Lung (tissue), 12 donors: ENCODE measurements around the gene ITGB1. TPM values are rescaled to one million over a fixed set of nuclear protein-coding genes. Genes with fewer than 3 reads are reported as not detected.

Experiments
- ATAC-seq: fragments of 200-7000 bp; cut with Tn5 transposase; one replicate; pipeline ENCODE4 v1.9.1; 2020; ENCODE audit warnings: moderate number of reproducible peaks; ENCODE audit not compliant: insufficient read depth, low FRiP score
- DNase-seq, 3 donors: peaks; one replicate each; pipeline ENCODE4 v3.0.0-alpha.2; 2013 to 2017
- H3K27ac ChIP-seq, 2 donors: one replicate each; pipeline ENCODE4 v1.5.1; 2013; ENCODE audit warnings: mild to moderate bottlenecking in 2 of 2, moderate library complexity in 2 of 2, control low read depth in 1 of 2, inconsistent platforms in 1 of 2, low read depth in 1 of 2, low read length in 1 of 2
- H3K27me3 ChIP-seq, 3 donors: one replicate each; pipeline ENCODE4 v1.5.1; 2013; ENCODE audit warnings: low read length in 2 of 3; ENCODE audit not compliant: control insufficient read depth in 3 of 3, insufficient read depth in 3 of 3
- H3K36me3 ChIP-seq, 4 donors: one replicate each; pipeline ENCODE4 v1.5.1; 2013; ENCODE audit warnings: low read length in 4 of 4, mild to moderate bottlenecking in 1 of 4, moderate library complexity in 1 of 4; ENCODE audit not compliant: control insufficient read depth in 4 of 4, insufficient read depth in 4 of 4
- H3K4me1 ChIP-seq, 5 donors: one replicate each; pipeline ENCODE4 v1.5.1; 2013; ENCODE audit warnings: low read length in 5 of 5, mild to moderate bottlenecking in 2 of 5, moderate library complexity in 1 of 5; ENCODE audit not compliant: control insufficient read depth in 5 of 5, insufficient read depth in 5 of 5
- H3K4me3 ChIP-seq: one replicate; pipeline ENCODE4 v1.5.1; 2013; ENCODE audit warnings: mild to moderate bottlenecking, control low read depth, moderate library complexity
- H3K9ac ChIP-seq, 2 donors: one replicate each; pipeline ENCODE4 v1.5.1; 2013; ENCODE audit warnings: low read length in 2 of 2, control low read depth in 1 of 2; ENCODE audit not compliant: insufficient read depth in 1 of 2
- H3K9me3 ChIP-seq, 4 donors: one replicate each; pipeline ENCODE4 v1.5.1; 2013; ENCODE audit warnings: low read length in 3 of 4, mild to moderate bottlenecking in 1 of 4, moderate library complexity in 1 of 4; ENCODE audit not compliant: control insufficient read depth in 4 of 4, insufficient read depth in 3 of 4
- CTCF ChIP-seq: IDR thresholded peaks from 2 replicates; pipeline ENCODE4 v1.5.1; 2012; ENCODE audit warnings: mild to moderate bottlenecking; ENCODE audit errors: control extremely low read depth, extremely low read depth
- WGBS, 2 donors: extraction: QIAGEN DNeasy Blood & Tissue Kit; methylation state at CpG; one replicate each; pipeline ENCODE4 v1.1.7; 2013; 5-methylcytosine and 5-hydroxymethylcytosine counted together
- polyA plus RNA-seq, 2 donors: library from polyadenylated mRNA; stranded (reverse); fragments of 200-250 nt; gene quantifications; one replicate each; pipeline ENCODE4 v1.2.1, GENCODE V29; 2013
- total RNA-seq, 2 donors: library from RNA; depleted of rRNA in 1 of 2; stranded (reverse); fragments of >200 nt in 1 of 2; gene quantifications; one replicate each; pipeline ENCODE4 v1.2.1, GENCODE V29; 2014 to 2021
- donor health status: control.
- donor health status: control.
- donor health status: Bipolar disorder and iron deficiency.
- donor health status: healthy.
- donor health status: DM: yes; HTN: yes; CAD: no.

ITGB1 gene
- total and polyA plus RNA-seq, 4 donors, result 105 to 445 (median 333) TPM

GRCh38 chr10:32970910-32971309, 12.9 kb upstream of the ITGB1 start:
- ATAC-seq (no peak), DNase-seq (no peak)
- peaks cover 0 to 7% (median 0%) of the 10 kb centered on the region in 5 donors for H3K4me1 ChIP-seq
- no peak overlapping the region for H3K4me3 ChIP-seq
- 88 to 89% methylated on average over 2 of the region's 2 CpGs for WGBS, 2 donors
- H3K27me3 ChIP-seq, result no peaks in the 10 kb centered on the region
- TF ChIP-seq CTCF, result no peak
- peak overlapping the region in 1 of 2 donors; percentile 29 for H3K27ac ChIP-seq
- no peaks in the 10 kb centered on the region for H3K9me3 ChIP-seq
- H3K9ac ChIP-seq, result no peak overlapping the region
- no peaks in the 10 kb centered on the region for H3K36me3 ChIP-seq

GRCh38 chr10:32964270-32964669, 6.2 kb upstream of the ITGB1 start:
- Histone ChIP-seq H3K9ac (no peak overlapping the region), H3K27ac (no peak overlapping the region), H3K9me3 (no peaks in the 10 kb centered on the region), H3K36me3 (no peaks in the 10 kb centered on the region), H3K27me3 (no peaks in the 10 kb centered on the region), H3K4me3 (no peak overlapping the region), H3K4me1 (peaks cover 2 to 30% (median 12%) of the 10 kb centered on the region in 5 donors)
- WGBS, 2 donors, result 92 to 93% methylated on average over 3 of the region's 3 CpGs
- peak in 1 of 3 donors; percentile 59 for DNase-seq
- no peak for TF ChIP-seq CTCF
- ATAC-seq, result no peak

GRCh38 chr10:32963096-32963495, 5.1 kb upstream of the ITGB1 start:
- Histone ChIP-seq H3K4me1 (peaks cover 2 to 32% (median 12%) of the 10 kb centered on the region in 5 donors), H3K27me3 (no peaks in the 10 kb centered on the region), H3K4me3 (no peak overlapping the region), H3K36me3 (peaks cover 0 to 4% (median 0%) of the 10 kb centered on the region in 4 donors), H3K9ac (no peak overlapping the region), H3K27ac (peak overlapping the region in 1 of 2 donors; percentile 33), H3K9me3 (no peaks in the 10 kb centered on the region)
- TF ChIP-seq CTCF, result no peak
- ATAC-seq, result no peak
- WGBS, 2 donors, result 28 to 45% methylated on average over 3 of the region's 3 CpGs
- DNase-seq, result peak in 2 of 3 donors; percentile 69 to 71

- 56 to 61% methylated on average over 4 of the region's 4 CpGs for WGBS, 2 donors
- Histone ChIP-seq H3K36me3 (peaks cover 0 to 4% (median 0%) of the 10 kb centered on the region in 4 donors), H3K9ac (no peak overlapping the region), H3K27ac (peak overlapping the region in 1 of 2 donors; percentile 95), H3K9me3 (no peaks in the 10 kb centered on the region), H3K4me1 (peaks cover 2 to 32% (median 12%) of the 10 kb centered on the region in 5 donors), H3K27me3 (no peaks in the 10 kb centered on the region), H3K4me3 (no peak overlapping the region)
- ATAC-seq (no peak), DNase-seq (peak in 1 of 3 donors; percentile 14)
- TF ChIP-seq CTCF, result no peak
Measured at GRCh38 chr10:32962521-32962920, 4.5 kb upstream of the ITGB1 start.
